A549 (cell line): ENCODE data around the gene RGS16.

ENCODE experiments used
- CBX8 ChIP-seq: fragments of 200-600 bp; sonication (generic); IDR thresholded peaks from 2 replicates; pipeline ENCODE4 v1.6.1; 2016
- CTCF ChIP-seq: fragments of >200 bp; sonication (Bioruptor Twin); formaldehyde crosslinking; IDR thresholded peaks from 3 replicates; pipeline ENCODE4 v1.5.1; 2016
- GATA3 ChIP-seq: IDR thresholded peaks from 2 replicates; pipeline ENCODE4 v1.6.1; 2012; ENCODE audit warnings: borderline replicate concordance
- HOXA7 ChIP-seq: fragments of 250-450 bp; sonication (Bioruptor Pico); IDR thresholded peaks from 2 replicates; pipeline ENCODE4 v1.5.0; 2020; ENCODE audit warnings: mild to moderate bottlenecking, moderate library complexity
- POLR2A ChIP-seq: IDR thresholded peaks from 2 replicates; pipeline ENCODE4 v1.6.1; 2012; ENCODE audit warnings: mild to moderate bottlenecking, low read length
- RARB ChIP-seq: fragments of 250-450 bp; sonication (Bioruptor Pico); IDR thresholded peaks from 2 replicates; pipeline ENCODE4 v1.8.0; 2021; ENCODE audit warnings: mild to moderate bottlenecking, moderate library complexity
- REST ChIP-seq: fragments of 200-600 bp; sonication (generic); IDR thresholded peaks from 2 replicates; pipeline ENCODE4 v1.6.1; 2016; ENCODE audit warnings: antibody characterized with exemption, mild to moderate bottlenecking, moderate library complexity
- RFX5 ChIP-seq: fragments of 450-650 bp; IDR thresholded peaks from 2 replicates; pipeline ENCODE4 v1.7.1; 2014; ENCODE audit warnings: antibody characterized with exemption, mild to moderate bottlenecking, moderate library complexity
- ZNF302 ChIP-seq: fragments of 250-450 bp; sonication (Bioruptor Pico); IDR thresholded peaks from 2 replicates; pipeline ENCODE4 v1.9.0; 2021; ENCODE audit warnings: inconsistent platforms, mild to moderate bottlenecking, moderate library complexity

DNA sequence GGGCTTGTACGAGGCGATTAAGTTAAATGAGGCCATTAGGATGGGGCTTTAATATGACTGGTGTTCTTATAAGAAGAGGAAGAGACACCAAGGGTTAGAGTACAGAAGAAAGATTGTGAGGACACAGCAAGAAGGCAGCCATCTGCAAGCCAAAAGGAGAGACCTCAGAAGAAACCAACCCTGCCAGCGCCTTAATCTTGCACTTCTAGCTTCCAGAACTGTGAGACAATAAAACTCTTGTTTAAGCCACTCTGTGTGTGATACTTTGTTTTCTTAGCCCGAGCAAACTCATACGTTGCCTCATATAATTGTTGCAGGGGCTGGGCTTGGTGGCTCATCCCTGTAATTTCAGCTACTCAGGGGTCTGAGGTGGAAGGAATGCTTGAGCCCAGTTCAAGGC is 33.6 kb upstream of the RGS16 start:
- no peak for TF ChIP-seq ZNF302
- no peak for TF ChIP-seq RFX5
- TF ChIP-seq CTCF, result no peak
- TF ChIP-seq REST, result no peak
- TF ChIP-seq RARB (CRISPR knock-in tag), result no peak
- TF ChIP-seq HOXA7 (CRISPR knock-in tag), result no peak
- no peak for TF ChIP-seq POLR2A
- no peak for TF ChIP-seq CBX8
- no peak for TF ChIP-seq GATA3
